ENCODE data around the gene COL10A1. TPM values are rescaled to one million over a fixed set of nuclear protein-coding genes. Genes with fewer than 3 reads are reported as not detected.

Gene COL10A1
- total RNA-seq, 4 donors from 2014 or later = not detected

DNA sequence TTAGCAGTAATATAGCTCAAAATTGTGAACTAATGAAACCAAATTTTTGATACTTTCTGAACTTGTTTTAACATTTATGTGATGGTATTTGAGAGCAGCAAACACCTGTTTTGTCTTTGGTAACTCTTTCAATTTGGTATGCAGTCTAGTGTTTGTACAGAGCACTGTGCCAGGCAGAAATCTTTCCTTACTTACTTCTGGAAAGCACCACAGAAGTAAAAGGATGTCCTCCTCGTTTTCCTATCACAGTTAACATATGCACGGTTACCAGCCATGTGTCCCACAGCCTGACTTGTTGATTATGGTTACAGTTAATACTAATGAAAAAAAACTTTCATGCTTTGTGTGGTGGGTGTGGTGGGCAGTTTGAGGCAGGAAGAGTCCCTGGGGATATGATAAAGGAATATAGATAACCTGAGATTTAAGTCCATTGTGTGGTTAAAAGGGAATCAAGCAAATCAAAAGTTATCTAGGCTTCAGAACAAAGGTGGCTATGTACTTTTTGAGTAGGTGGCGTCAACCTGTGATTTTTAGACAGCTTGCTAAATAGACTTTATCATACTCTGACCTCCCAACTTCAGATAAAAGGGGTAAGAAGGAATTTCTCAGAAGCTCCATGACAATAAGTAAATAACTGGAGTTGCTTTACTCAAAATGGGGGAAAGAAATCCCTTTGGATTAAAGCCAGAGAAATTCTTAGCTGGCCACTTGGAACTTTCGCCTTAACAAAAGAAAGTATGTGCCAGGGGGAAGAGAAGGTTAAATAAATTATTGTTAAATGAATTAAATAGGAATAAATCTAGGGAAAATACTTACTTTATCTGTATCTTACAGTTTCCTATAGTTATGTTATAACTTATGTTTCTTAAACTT, 20.1 kb upstream of the COL10A1 start:
- Histone ChIP-seq H3K9me3 (no peaks in the 10 kb centered on the region), H3K4me3 (no peak overlapping the region), H3K4me1 (no peaks in the 10 kb centered on the region), H3K27ac (no peak overlapping the region), H3K27me3 (no peaks in the 10 kb centered on the region), H3K36me3 (no peaks in the 10 kb centered on the region)
- no peak for DNase-seq (ENCODE audit: low spot score in 2 of 2)
- 83% methylated on average over 4 of the region's 4 CpGs for WGBS
- TF ChIP-seq EP300 (IDR thresholded peaks at IDR 0.05) (no peak), POLR2A (IDR thresholded peaks at IDR 0.05) (no peak)

DNA sequence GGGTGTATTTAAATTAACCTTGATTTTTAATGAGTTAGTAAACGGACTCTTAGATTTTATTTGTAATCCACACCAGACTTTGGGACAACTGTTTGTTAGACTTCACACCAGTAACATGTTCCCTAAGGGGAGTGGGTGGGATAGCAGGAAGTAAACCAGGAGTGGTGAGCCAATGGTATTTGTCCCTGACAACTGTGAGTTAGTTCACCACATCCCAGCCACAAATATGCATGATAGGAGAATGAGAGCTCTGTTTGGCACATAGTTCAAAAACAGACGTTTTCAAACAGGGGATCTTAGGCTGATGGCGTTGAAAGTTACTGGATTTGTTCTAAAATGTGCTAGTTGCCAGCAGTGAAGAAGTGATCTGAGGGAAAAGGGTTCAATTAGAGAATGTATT, 18.7 kb upstream of the COL10A1 start:
- no peaks in the 10 kb centered on the region for H3K27me3 ChIP-seq
- no peak overlapping the region for H3K4me3 ChIP-seq
- no peak overlapping the region for H3K27ac ChIP-seq
- H3K36me3 ChIP-seq = no peaks in the 10 kb centered on the region
- no peaks in the 10 kb centered on the region for H3K9me3 ChIP-seq
- no peak for TF ChIP-seq POLR2AphosphoS5 (IDR thresholded peaks at IDR 0.05)
- TF ChIP-seq CTCF (IDR thresholded peaks at IDR 0.05) = no peak
- DNase-seq (ENCODE audit: low spot score in 2 of 2) = no peak
- 61% methylated on average over 3 of the region's 3 CpGs for WGBS
- H3K4me1 ChIP-seq = no peaks in the 10 kb centered on the region

GRCh38 chr6:116139917-116140316, 14.0 kb upstream of the COL10A1 start:
- no peak overlapping the region for H3K4me3 ChIP-seq
- no peak overlapping the region for H3K27ac ChIP-seq
- DNase-seq (ENCODE audit: low spot score in 2 of 2) = no peak
- H3K27me3 ChIP-seq = no peaks in the 10 kb centered on the region
- H3K36me3 ChIP-seq = no peaks in the 10 kb centered on the region
- H3K4me1 ChIP-seq = no peaks in the 10 kb centered on the region
- TF ChIP-seq CTCF (IDR thresholded peaks at IDR 0.05) = no peak
- TF ChIP-seq POLR2A (IDR thresholded peaks at IDR 0.05) = no peak
- TF ChIP-seq EP300 (IDR thresholded peaks at IDR 0.05) = no peak
- no peak for TF ChIP-seq POLR2AphosphoS5 (IDR thresholded peaks at IDR 0.05)
- no peaks in the 10 kb centered on the region for H3K9me3 ChIP-seq
- 89% methylated on average over 4 of the region's 4 CpGs for WGBS

DNA sequence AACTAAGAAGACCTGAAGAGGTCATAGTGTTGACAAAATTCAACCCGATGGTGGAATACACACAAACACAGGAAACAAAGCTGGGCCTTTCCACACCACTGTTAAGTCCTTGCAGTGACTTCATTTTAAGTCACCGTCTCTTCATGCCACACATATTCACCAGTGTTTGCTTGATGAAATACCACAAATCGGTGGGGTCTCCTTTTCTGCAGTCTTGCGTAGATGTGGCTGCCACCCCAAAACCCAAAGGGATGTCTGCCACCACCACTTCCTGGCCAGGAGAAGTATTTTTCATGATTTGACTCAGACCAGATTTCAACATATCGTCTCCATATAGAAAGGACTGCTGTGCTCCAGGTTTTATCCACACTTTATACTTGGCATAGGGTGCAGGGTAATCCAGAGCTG, 11.0 kb upstream of the COL10A1 start:
- Histone ChIP-seq H3K27ac (no peak overlapping the region), H3K9me3 (no peaks in the 10 kb centered on the region), H3K4me3 (no peak overlapping the region), H3K4me1 (no peaks in the 10 kb centered on the region), H3K36me3 (no peaks in the 10 kb centered on the region), H3K27me3 (no peaks in the 10 kb centered on the region)
- no peak for DNase-seq (ENCODE audit: low spot score in 2 of 2)
- WGBS = 78% methylated on average over 5 of the region's 5 CpGs
- TF ChIP-seq POLR2A (IDR thresholded peaks at IDR 0.05) (no peak), EP300 (IDR thresholded peaks at IDR 0.05) (no peak), CTCF (IDR thresholded peaks at IDR 0.05) (no peak), POLR2AphosphoS5 (IDR thresholded peaks at IDR 0.05) (no peak)

GRCh38 chr6:116136373-116136772, 10.4 kb upstream of the COL10A1 start:
- 90% methylated on average over 1 of the region's 1 CpG for WGBS
- Histone ChIP-seq H3K9me3 (no peaks in the 10 kb centered on the region), H3K27ac (no peak overlapping the region), H3K4me3 (no peak overlapping the region), H3K4me1 (no peaks in the 10 kb centered on the region), H3K27me3 (no peaks in the 10 kb centered on the region), H3K36me3 (no peaks in the 10 kb centered on the region)
- TF ChIP-seq POLR2AphosphoS5 (IDR thresholded peaks at IDR 0.05) (no peak), POLR2A (IDR thresholded peaks at IDR 0.05) (no peak), EP300 (IDR thresholded peaks at IDR 0.05) (no peak), CTCF (IDR thresholded peaks at IDR 0.05) (no peak)
- DNase-seq (ENCODE audit: low spot score in 2 of 2) = no peak

Data from suprapubic skin (tissue), 4 donors.